HepG2 (cell line): ENCODE data around the gene ADGRL3. TPM values are rescaled to one million over a fixed set of nuclear protein-coding genes. Genes with fewer than 3 reads are reported as not detected.

Experiments
- ADNP ChIP-seq: sonication (generic); formaldehyde crosslinking; IDR thresholded peaks from 2 replicates; pipeline ENCODE4 v1.4.0; 2020; ENCODE audit warnings: missing genetic modification reagents
- AFF4 ChIP-seq: sonication (generic); formaldehyde crosslinking; IDR thresholded peaks from 2 replicates; pipeline ENCODE4 v1.4.0; 2020; ENCODE audit warnings: missing genetic modification reagents
- ATF4 ChIP-seq, 2 experiments: fragments of 450-650 bp in 1 of 2; sonication (generic) in 1 of 2; formaldehyde crosslinking; IDR thresholded peaks; 2 replicates each; pipeline versions ENCODE4 v1.5.0 to v1.8.0; 2020 to 2022; ENCODE audit warnings: mild to moderate bottlenecking in 1 of 2, missing genetic modification reagents in 1 of 2
- CEBPG ChIP-seq: IDR thresholded peaks from 2 replicates; pipeline ENCODE4 v1.6.1; 2016
- DNMT3B ChIP-seq: conservative IDR thresholded peaks from 2 replicates; pipeline ENCODE4 v1.6.1; 2016; ENCODE audit warnings: missing biosample characterization, control low read depth
- GATAD2A ChIP-seq: IDR thresholded peaks from 2 replicates; pipeline ENCODE4 v1.6.1; 2016
- MXI1 ChIP-seq: IDR thresholded peaks from 3 replicates; pipeline ENCODE4 v1.6.1; 2012; ENCODE audit warnings: low read depth, low read length, inconsistent platforms, borderline replicate concordance
- NCOA1 ChIP-seq: sonication (generic); formaldehyde crosslinking; IDR thresholded peaks from 2 replicates; pipeline ENCODE4 v1.9.0; 2021; ENCODE audit warnings: missing genetic modification reagents
- NR0B2 ChIP-seq: sonication (generic); formaldehyde crosslinking; IDR thresholded peaks from 2 replicates; pipeline ENCODE4 v1.4.0; 2020; ENCODE audit warnings: mild to moderate bottlenecking, missing genetic modification reagents
- NR1H2 ChIP-seq: sonication (generic); formaldehyde crosslinking; IDR thresholded peaks from 2 replicates; pipeline ENCODE4 v1.8.1; 2022; ENCODE audit warnings: low read depth, missing genetic modification reagents, borderline replicate concordance
- PAXIP1 ChIP-seq: sonication (generic); formaldehyde crosslinking; conservative IDR thresholded peaks from 2 replicates; pipeline ENCODE4 v1.4.0; 2020; ENCODE audit warnings: mild to moderate bottlenecking, missing genetic modification reagents, moderate library complexity
- SP2 ChIP-seq: sonication (generic); formaldehyde crosslinking; IDR thresholded peaks from 2 replicates; pipeline ENCODE4 v1.5.1; 2020; ENCODE audit warnings: mild to moderate bottlenecking, missing genetic modification reagents
- THAP8 ChIP-seq: sonication (generic); formaldehyde crosslinking; IDR thresholded peaks from 2 replicates; pipeline ENCODE4 v1.5.1; 2020; ENCODE audit warnings: missing genetic modification reagents, mild to moderate bottlenecking, borderline replicate concordance
- ZBTB37 ChIP-seq: sonication (generic); formaldehyde crosslinking; IDR thresholded peaks from 2 replicates; pipeline ENCODE4 v1.4.0; 2020; ENCODE audit warnings: mild to moderate bottlenecking, missing genetic modification reagents
- ZFP41 ChIP-seq: sonication (generic); formaldehyde crosslinking; IDR thresholded peaks from 2 replicates; pipeline ENCODE4 v1.4.0; 2020; ENCODE audit warnings: mild to moderate bottlenecking, missing genetic modification reagents, borderline replicate concordance
- ZNF225 ChIP-seq: sonication (generic); formaldehyde crosslinking; IDR thresholded peaks from 2 replicates; pipeline ENCODE4 v1.4.0; 2020; ENCODE audit warnings: mild to moderate bottlenecking, missing genetic modification reagents
- ZNF354B ChIP-seq: sonication (generic); formaldehyde crosslinking; IDR thresholded peaks from 2 replicates; pipeline ENCODE4 v1.8.0; 2022; ENCODE audit warnings: mild to moderate bottlenecking, missing genetic modification reagents
- ZNF431 ChIP-seq: sonication (generic); formaldehyde crosslinking; IDR thresholded peaks from 2 replicates; pipeline ENCODE4 v1.9.0; 2022; ENCODE audit warnings: missing genetic modification reagents, low read depth, mild to moderate bottlenecking, borderline replicate concordance
- ZNF546 ChIP-seq: sonication (generic); formaldehyde crosslinking; conservative IDR thresholded peaks from 2 replicates; pipeline ENCODE4 v1.8.1; 2023; ENCODE audit warnings: mild to moderate bottlenecking, missing genetic modification reagents
- ZNF83 ChIP-seq: sonication (generic); formaldehyde crosslinking; IDR thresholded peaks from 2 replicates; pipeline ENCODE4 v1.4.0; 2020; ENCODE audit warnings: missing genetic modification reagents, mild to moderate bottlenecking, borderline replicate concordance
- polyA plus RNA-seq, 8 experiments: library from polyadenylated mRNA; depleted of rRNA in 3 of 8; stranded (reverse) in 7 of 8; unstranded in 1 of 8; fragments of >200 nt; fragmentation: Illumina TruSeq in 4 of 8; extraction: Trizol in 4 of 8; gene quantifications; 2 replicates each; pipeline versions ENCODE4 v1.2.1 to v1.2.3, GENCODE V29; 2011 to 2016; ENCODE audit warnings: low read depth in 4 of 8, missing spikeins in 1 of 8, mixed read lengths in 1 of 8; ENCODE audit not compliant: insufficient read depth in 1 of 8
- total RNA-seq, 5 experiments: library from RNA; depleted of rRNA; stranded (reverse); fragments of >200 nt; fragmentation: Illumina TruSeq; extraction: Trizol; gene quantifications; 2 replicates each; pipeline ENCODE4 v1.2.3, GENCODE V29; 2016; ENCODE audit warnings: low read depth in 1 of 5

Gene ADGRL3
- total and polyA plus RNA-seq, 2 of the 13 experiments (the other 11 are each of a cell fraction or from before 2014, with no cell fraction given), result 0.04 to 0.05 TPM

GRCh38 chr4:61531188-61531587, 331.1 kb downstream of the ADGRL3 start (continued):
- TF ChIP-seq PAXIP1 (no peak), ZNF83 (no peak), ZNF431 (no peak), CEBPG (CRISPR knock-in tag) (peak; percentile 33; the same call in 1 of the 2 replicates), MXI1 (no peak), NCOA1 (CRISPR knock-in tag) (no peak), NR1H2 (CRISPR knock-in tag) (no peak), DNMT3B (CRISPR knock-in tag) (no peak), SP2 (CRISPR knock-in tag) (no peak), THAP8 (CRISPR knock-in tag) (no peak), GATAD2A (CRISPR knock-in tag) (peak; percentile 59; the same call in 1 of the 2 replicates), NR0B2 (CRISPR knock-in tag) (no peak), ZNF225 (no peak), ZNF354B (no peak), ZFP41 (CRISPR knock-in tag) (no peak), ADNP (no peak), ATF4 (CRISPR knock-in tag; IDR thresholded peaks at IDR 0.05) (peak in 1 of 2 experiments; percentile 49; a peak in 1 of 4 replicates), ZNF546 (CRISPR knock-in tag) (no peak), AFF4 (CRISPR knock-in tag) (no peak), ZBTB37 (CRISPR knock-in tag) (no peak)
